Heart left ventricle (tissue), 13 donors: ENCODE data around the gene DHFR.

Experiments
- POLR2A ChIP-seq, 2 donors: fragments of 450-650 bp; IDR thresholded peaks; one replicate each; pipeline ENCODE4 v1.6.1; 2017; ENCODE audit warnings: antibody characterized with exemption in 2 of 2, mild to moderate bottlenecking in 2 of 2, moderate library complexity in 2 of 2
- TF ChIP-seq, protein P1 (sequence below), 12 donors: fragments of 200-600 bp; sonication (generic) in 4 of 12; IDR thresholded peaks; one replicate each; pipeline versions ENCODE4 v1.5.0 to v1.8.0; 2018 to 2022; ENCODE audit warnings: antibody characterized with exemption in 12 of 12, mild to moderate bottlenecking in 5 of 12
- donor health status: ischemic (EF 13 %, LVEDD 7.1; RV severe dilation, severe dysfunction).
- donor health status: DM: no; HTN: yes; CAD: no.
- donor health status: DM: no; HTN: no; CAD: no.
- donor health status: ischemic (EF 25% LVEDD 6.9; RV normal size, moderate dysfunction).
- donor health status: ischemic (EF 25% LVEDD 5.7; RV mildly dilated, moderate dysfunction).
- donor health status: ischemic (EF 35%, LVEDD 5.7; RV mildly dilated, moderate dysfunction).
- donor health status: nonischemic (EF 11% LVEDD 7.7; RV severe dilation, severe dysfunction).
- donor health status: DM: yes; HTN: yes; CAD: no.
- donor health status: PGD.
- donor health status: ischemic (EF 29% LVEDD 5.4; RV normal size, mild dysfunction).
- donor health status: nonischemic (EF 23%, LVEDD 6.1; RV moderate dilation, normal function).

DNA sequence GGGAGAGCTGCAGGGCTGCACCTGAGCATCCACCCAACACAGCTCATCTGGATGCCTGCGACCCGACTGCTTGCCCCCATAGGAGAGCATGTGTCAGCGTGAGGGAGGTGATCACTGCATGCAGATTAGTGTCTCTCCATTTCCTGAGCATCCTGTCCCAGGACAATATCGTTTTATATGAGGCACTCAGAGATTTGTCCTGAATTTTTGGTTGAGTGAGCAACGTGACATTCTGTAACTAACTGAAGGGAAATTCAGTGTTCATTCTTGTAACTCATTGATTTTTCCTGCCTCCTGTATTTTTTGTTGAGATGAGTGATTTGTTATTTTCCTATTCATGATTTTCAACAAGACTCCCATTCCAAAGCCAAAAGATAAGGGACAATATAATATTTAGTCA is 64.0 kb downstream of the DHFR start:
- TF ChIP-seq POLR2A (IDR thresholded peaks at IDR 0.05), result no peak
- TF ChIP-seq, protein P1, sequence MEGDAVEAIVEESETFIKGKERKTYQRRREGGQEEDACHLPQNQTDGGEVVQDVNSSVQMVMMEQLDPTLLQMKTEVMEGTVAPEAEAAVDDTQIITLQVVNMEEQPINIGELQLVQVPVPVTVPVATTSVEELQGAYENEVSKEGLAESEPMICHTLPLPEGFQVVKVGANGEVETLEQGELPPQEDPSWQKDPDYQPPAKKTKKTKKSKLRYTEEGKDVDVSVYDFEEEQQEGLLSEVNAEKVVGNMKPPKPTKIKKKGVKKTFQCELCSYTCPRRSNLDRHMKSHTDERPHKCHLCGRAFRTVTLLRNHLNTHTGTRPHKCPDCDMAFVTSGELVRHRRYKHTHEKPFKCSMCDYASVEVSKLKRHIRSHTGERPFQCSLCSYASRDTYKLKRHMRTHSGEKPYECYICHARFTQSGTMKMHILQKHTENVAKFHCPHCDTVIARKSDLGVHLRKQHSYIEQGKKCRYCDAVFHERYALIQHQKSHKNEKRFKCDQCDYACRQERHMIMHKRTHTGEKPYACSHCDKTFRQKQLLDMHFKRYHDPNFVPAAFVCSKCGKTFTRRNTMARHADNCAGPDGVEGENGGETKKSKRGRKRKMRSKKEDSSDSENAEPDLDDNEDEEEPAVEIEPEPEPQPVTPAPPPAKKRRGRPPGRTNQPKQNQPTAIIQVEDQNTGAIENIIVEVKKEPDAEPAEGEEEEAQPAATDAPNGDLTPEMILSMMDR (IDR thresholded peaks at IDR 0.05), result no peak
